GM21526 (cell line): Measurements from ENCODE around the gene PRKAB2.
"Not testable (repeated sequence)": the region's sequence is repeated elsewhere in the genome, so short reads cannot be mapped to it uniquely, and the experiment has no call there.

Experiments used
- ATAC-seq: cut with Tn5 transposase; IDR thresholded peaks from one replicate; pipeline ENCODE4 v1.9.1; 2021; ENCODE audit warnings: moderate library complexity; ENCODE audit not compliant: unreplicated experiment, low FRiP score

Gene PRKAB2

DNA sequence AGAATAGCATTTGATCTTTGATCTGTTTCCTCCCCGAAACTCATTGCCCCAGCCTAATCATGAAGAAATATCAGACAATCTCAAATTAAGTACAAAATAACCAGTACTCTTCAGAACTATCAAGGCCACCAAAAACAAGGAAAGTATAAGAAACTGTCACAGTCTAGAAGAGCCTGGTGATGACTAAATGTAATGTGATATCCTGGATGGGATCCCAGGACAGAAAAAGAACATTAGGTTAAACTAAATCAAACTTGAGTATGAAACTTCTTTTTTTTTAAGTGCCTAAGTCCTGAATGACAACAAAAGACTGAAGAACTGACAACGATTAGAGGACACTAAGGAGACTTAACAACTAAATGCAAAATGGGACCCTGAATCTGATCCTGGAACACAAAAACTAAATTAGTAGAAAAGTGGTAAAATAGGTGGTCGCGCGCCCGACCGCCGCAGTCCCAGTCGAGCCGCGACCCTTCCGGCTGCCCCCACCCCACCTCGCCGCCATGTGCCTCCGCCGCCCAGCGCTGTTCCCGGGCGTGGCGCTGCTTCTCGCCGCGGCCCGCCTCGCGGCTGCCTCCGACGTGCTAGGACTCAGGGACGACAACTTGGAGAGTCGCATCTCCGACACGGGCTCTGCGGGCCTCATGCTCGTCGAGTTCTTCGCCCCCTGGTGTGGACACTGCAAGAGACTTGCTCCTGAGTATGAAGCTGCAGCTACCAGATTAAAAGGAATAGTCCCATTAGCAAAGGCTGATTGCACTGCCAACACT is 5.5 kb upstream of the PRKAB2 start:
- no peak for ATAC-seq

DNA sequence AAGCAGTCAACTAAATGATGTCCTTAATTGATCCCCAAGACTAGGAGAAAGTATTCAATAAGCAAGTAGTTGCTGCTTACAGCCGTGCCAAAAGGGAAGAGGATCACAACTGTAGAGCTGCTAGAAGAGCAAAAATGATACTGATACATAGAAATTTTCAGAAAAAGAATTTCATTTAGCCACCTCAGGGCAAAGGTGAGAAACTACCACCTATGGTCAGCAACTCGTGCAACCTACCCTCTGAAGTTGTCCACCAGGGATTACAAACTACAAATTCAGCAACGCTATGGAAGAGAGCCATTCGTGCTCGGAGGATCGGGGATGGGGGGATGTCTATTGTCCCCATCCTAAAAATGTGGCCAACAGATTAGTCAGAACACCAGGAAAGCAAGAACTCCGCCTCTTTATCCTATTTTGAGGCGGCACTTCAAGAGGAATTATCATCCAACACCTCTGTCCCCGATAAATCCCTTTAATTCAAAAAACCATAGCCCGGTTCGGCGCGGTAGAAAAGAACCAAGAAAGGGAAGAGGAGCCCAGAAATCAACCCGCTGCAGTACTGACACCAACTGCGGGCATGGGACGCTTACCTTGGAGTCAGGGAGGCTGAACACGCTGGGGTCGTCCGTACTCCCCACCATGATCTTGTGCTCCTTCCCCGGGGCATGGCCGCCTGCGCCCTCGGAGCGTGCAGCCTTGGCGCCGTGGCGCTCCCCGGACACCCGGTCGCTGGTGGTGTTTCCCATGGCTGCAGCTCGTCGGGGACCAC is 687 bp downstream of the PRKAB2 start:
- ATAC-seq = no peak

DNA sequence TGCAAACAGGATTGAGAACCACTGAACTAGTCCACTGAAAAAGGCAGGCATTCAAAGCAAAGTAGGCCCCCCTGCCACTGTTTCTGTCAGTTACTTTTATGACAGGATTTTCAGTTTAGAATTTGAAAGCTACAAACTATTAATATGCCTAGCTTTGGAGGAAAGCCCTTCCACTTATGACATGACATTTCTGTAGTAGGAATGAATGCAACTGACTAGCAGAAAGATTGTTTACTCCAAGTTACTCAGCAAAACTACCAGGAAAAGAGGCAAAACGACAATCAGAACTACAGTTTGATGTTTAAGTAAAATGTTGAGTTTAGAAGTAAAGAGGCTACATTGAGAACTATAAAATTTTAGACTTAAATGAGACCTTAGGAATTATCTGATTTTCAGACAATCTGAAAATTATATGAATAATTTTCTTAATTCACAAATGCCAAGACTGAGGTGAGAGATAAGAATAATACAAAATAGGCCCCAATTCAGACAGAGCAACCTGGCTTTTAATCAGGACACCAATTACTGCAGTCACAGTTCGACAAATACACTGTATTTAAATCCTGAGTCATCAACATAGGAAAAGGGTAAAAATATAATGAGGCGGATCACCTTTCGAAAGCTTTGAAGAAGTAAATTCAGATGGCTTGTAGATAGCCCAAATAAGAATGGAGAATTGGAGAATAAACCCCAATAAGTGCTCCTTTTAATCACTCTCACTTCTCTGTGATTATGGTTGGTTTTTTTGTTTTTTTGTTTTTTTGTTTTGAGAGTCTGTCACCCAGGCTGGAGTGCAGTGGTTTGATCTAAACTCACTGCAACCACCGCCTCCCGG is 2.2 kb downstream of the PRKAB2 start:
- no peak for ATAC-seq

DNA sequence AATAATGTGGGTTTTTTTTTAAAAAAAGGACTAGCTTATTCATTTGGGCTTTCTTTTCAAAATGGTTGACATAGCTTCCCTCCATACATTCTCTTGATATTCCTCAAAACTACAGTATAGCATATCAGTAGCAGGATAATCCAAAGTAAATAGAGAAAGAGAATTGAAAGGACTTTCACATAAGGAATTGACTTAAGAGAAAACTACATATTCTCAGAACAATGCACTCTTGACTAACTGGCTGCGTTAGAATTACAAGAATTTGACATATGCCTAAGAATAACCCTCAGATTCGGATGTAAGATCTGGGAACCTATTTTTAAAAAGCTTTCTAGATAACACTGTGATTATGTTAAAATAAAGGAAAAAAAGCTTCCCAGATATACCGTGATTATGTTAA is 3.1 kb downstream of the PRKAB2 start:
- ATAC-seq = no peak

GRCh38 chr1:147168626-147169058 is 3.6 kb downstream of the PRKAB2 start:
- no peak for ATAC-seq

DNA sequence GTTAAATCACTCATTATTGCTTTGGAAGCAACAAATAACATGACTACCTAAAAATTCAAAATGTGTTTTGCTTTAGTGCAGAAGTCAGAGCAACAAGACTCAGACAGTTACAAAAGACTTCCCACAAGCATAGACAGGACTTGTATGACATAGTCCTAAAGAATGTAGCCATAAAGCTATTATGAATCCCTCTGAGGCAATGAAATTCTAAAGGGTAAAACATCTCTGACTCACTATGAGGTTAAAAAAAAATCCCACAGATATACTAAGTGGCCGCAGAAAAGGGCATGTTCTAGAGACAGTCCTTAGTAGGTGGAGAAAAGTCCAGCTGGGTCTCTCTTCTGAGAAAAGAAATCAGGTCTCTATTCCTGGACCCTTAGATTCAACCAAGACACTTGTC is 4.9 kb downstream of the PRKAB2 start:
- no peak for ATAC-seq

- no peak for ATAC-seq
Observed at GRCh38 chr1:147163019-147163418, 9.3 kb downstream of the PRKAB2 start.

DNA sequence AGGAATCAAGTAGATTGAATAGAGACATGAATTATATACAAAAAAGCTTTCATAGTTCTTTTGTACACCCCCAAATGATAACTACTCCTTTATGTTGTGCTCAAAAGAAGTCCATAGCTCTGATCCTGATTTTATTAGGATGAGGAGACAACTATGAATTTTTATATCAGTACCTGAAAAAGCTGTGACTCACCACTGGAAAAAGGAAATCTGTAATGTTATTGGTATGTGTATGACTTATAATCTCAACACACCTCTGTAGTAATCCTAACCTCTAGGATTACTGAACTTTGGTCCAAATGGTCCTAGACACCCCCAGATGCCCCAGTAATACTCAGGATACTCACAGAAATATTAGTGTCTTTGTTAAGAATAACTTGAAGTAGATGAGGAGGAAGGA is 10.2 kb downstream of the PRKAB2 start:
- ATAC-seq = no peak

DNA sequence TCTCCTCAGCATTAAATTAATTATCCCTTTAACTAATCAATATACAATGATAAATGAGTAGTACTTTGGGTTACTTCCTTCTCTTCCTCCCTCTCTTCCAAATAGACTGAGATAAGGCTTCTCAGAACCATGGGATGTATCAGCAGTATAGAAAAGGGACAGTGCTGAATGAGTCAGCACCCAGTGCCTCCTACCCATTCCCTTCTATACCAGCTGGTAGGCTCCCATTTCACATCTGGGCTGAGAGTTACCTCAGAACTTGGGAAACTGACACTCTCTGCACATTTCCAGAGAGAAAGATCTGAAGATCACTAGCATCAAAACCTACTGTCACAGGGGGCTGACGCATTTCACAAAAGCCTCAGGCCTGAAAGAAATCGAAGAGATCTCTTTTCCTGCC is 15.2 kb downstream of the PRKAB2 start:
- ATAC-seq = not testable (repeated sequence)

- no peak for ATAC-seq
Observed at GRCh38 chr1:147156642-147157041, 15.6 kb downstream of the PRKAB2 start.

- no peak for ATAC-seq
Observed at GRCh38 chr1:147152772-147153171, 19.5 kb downstream of the PRKAB2 start.

- ATAC-seq = no peak
Observed at GRCh38 chr1:147151244-147151643, 21.0 kb downstream of the PRKAB2 start.

GRCh38 chr1:147142886-147143285 is 29.4 kb downstream of the PRKAB2 start:
- ATAC-seq = no peak

DNA sequence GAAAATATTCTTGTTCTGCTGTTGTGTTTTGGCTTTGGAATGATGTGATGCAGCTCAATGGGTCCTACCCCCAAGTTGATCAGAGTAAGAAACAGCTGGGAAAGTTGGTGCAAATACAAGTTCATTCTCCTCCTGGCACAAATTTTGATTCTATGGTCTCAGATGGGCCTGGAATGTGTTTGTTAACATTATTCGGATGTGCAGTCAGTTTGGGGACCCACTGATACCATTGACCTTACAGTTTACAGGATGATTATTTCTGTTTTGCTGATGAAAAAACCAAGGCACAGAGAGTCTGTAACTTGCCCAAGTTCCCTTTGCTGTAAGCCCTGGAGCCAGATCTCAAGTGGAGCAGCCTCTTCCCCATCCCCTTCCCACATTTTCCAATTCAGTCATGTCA is 41.5 kb downstream of the PRKAB2 start:
- not testable (repeated sequence) for ATAC-seq

DNA sequence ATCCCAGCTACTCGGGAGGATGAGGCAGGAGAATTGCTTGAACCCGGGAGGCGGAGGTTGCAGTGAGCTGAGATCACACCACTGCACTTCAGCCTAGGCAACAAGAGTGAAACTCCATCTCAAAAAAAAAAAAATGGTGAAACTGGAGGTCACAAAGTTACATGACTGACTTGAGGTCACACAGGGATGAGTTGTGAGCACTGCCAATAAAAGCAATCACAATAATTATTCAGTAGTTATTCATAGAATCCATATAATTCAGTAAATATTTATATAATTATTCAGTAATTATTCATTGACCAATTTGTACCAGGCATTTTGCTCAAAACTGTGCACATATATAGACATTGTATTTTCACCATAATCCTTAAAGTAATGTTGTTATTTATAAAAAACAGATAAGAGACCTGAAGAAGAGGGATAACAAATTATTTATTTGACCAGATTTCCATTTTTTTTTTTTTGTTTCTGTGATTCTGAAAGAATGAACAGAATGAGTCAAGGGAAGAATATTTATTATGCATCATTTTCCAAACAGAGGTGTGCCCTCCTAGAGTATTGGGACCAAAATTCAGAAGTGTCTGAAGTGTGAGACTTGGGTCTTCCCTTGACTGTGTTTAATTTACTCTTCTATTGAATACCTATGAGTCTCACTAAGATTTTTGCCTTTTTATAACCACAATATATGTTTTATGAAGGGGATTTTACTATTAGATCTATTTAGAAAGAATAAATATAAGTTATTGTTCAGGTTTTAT is 43.0 kb downstream of the PRKAB2 start:
- no peak for ATAC-seq

DNA sequence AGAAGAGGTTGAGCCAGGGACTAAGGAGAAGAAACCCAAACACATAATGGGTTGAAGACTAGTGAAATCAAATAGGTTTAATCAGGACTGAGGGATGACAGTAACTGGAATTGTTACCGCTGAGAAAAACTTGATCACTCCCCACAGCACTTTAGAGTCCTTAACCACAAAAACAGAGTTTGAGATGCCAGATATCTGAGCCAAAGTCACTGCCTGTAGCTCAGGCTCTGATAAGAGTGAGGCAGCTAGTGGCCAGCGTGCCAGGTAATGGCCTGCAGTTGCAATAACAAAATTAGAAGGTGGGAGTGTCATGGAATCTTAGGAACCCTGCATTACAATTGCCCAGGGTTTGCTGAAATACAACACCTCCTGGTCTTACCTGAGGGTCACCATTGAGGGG is 48.0 kb downstream of the PRKAB2 start:
- ATAC-seq = no peak

GRCh38 chr1:147117109-147117508 is 55.2 kb downstream of the PRKAB2 start:
- ATAC-seq = no peak

GRCh38 chr1:147115496-147115895 is 56.8 kb downstream of the PRKAB2 start:
- ATAC-seq = no peak

- not testable (repeated sequence) for ATAC-seq
Observed at GRCh38 chr1:147115079-147115478, 57.2 kb downstream of the PRKAB2 start.

DNA sequence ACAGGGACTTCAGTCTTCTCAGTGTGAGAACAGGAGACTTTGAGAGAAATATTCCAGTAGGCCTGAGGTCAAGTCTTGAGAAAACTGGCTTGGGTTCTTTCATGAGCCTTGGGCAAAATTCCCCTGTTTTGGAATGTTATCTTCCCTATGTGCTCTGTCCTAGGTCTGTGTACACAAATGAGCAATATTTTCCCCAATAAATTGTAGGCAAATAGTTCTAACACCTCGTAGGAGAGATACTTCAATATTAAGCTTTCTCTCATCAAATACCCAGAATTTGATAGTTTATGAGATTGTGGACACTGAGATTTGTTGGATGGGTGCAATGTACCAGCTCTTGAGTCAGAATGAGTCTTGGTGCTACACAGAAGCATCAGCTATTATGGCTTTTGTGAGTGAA is 57.9 kb downstream of the PRKAB2 start:
- ATAC-seq = not testable (repeated sequence)
